GM12878 (cell line): ENCODE results near the gene VDR. TPM values are rescaled to one million over a fixed set of nuclear protein-coding genes. Genes with fewer than 3 reads are reported as not detected.

Experiments
- BHLHE40 ChIP-seq, 2 experiments: fragments of 450-650 bp in 1 of 2; IDR thresholded peaks; 2 replicates each; pipeline ENCODE4 v1.6.1; 2011 to 2017; ENCODE audit warnings: low read depth in 2 of 2, borderline replicate concordance in 1 of 2, improper control_type of control experiment in 1 of 2, low read length in 1 of 2, mild to moderate bottlenecking in 1 of 2
- CBFB ChIP-seq: IDR thresholded peaks from 2 replicates; pipeline ENCODE4 v1.6.1; 2016; ENCODE audit warnings: antibody characterized with exemption, low read depth
- CBX5 ChIP-seq: sonication (generic); IDR thresholded peaks from 2 replicates; pipeline ENCODE4 v1.6.1; 2016; ENCODE audit warnings: low read depth, moderate library complexity, mild to moderate bottlenecking, inconsistent platforms
- EGR1 ChIP-seq, 2 experiments: IDR thresholded peaks; 1 replicate in 1 of 2; 2 replicates in 1 of 2; pipeline ENCODE4 v1.6.1; 2011 to 2012; ENCODE audit warnings: low read depth in 2 of 2, low read length in 2 of 2, borderline replicate concordance in 1 of 2, mild to moderate bottlenecking in 1 of 2, moderate library complexity in 1 of 2
- EP300 ChIP-seq, 2 experiments: fragments of 150-350 bp in 1 of 2; IDR thresholded peaks; 2 replicates each; pipeline ENCODE4 v1.6.1; 2011 to 2012; ENCODE audit warnings: low read depth in 2 of 2, low read length in 2 of 2, borderline replicate concordance in 1 of 2, improper control_type of control experiment in 1 of 2, inconsistent platforms in 1 of 2; ENCODE audit not compliant: control insufficient read depth in 1 of 2
- EZH2 ChIP-seq: IDR thresholded peaks from 2 replicates; pipeline ENCODE4 v1.6.1; 2012; ENCODE audit warnings: low read depth, mild to moderate bottlenecking, control low read depth, inconsistent platforms, low read length, borderline replicate concordance; ENCODE audit not compliant: control insufficient read depth
- FOXM1 ChIP-seq: IDR thresholded peaks from 2 replicates; pipeline ENCODE4 v1.6.1; 2012; ENCODE audit warnings: low read depth, mild to moderate bottlenecking, inconsistent platforms, low read length, moderate library complexity
- GABPA ChIP-seq: IDR thresholded peaks from 2 replicates; pipeline ENCODE4 v1.6.1; 2014; ENCODE audit warnings: antibody characterized with exemption, low read depth, mild to moderate bottlenecking, inconsistent platforms
- HDAC6 ChIP-seq: fragments of 200-600 bp; sonication (generic); IDR thresholded peaks from one replicate; pipeline ENCODE4 v1.8.0; 2017; ENCODE audit warnings: antibody characterized with exemption; ENCODE audit not compliant: unreplicated experiment
- KLF5 ChIP-seq: fragments of 450-650 bp; IDR thresholded peaks from 2 replicates; pipeline ENCODE4 v1.6.1; 2014; ENCODE audit warnings: mild to moderate bottlenecking; ENCODE audit not compliant: partially characterized antibody
- NFXL1 ChIP-seq: fragments of 450-650 bp; IDR thresholded peaks from 2 replicates; pipeline ENCODE4 v1.6.1; 2017; ENCODE audit warnings: antibody characterized with exemption, mild to moderate bottlenecking, borderline replicate concordance
- POLR2A ChIP-seq: IDR thresholded peaks from 2 replicates; pipeline ENCODE4 v1.6.1; 2011; ENCODE audit warnings: low read depth, mild to moderate bottlenecking, low read length
- POU2F2 ChIP-seq: IDR thresholded peaks from 3 replicates; pipeline ENCODE4 v1.6.1; 2011; ENCODE audit warnings: low read depth, mild to moderate bottlenecking, low read length, borderline replicate concordance
- STAT3 ChIP-seq: IDR thresholded peaks from 2 replicates; pipeline ENCODE4 v1.6.1; 2011; ENCODE audit warnings: low read depth, low read length, improper control_type of control experiment
- TCF12 ChIP-seq: IDR thresholded peaks from 2 replicates; pipeline ENCODE4 v1.6.1; 2011; ENCODE audit warnings: low read depth, mild to moderate bottlenecking, low read length
- TCF7 ChIP-seq: IDR thresholded peaks from 2 replicates; pipeline ENCODE4 v1.6.1; 2014; ENCODE audit warnings: antibody characterized with exemption, borderline replicate concordance
- ZBED1 ChIP-seq: IDR thresholded peaks from 2 replicates; pipeline ENCODE4 v1.6.1; 2016; ENCODE audit warnings: borderline replicate concordance
- polyA plus RNA-seq, 11 experiments: library from polyadenylated mRNA; depleted of rRNA in 4 of 11; unstranded in 6 of 11; stranded (reverse) in 5 of 11; fragments of >200 nt; fragmentation: Nextera tagmentation in 4 of 11; fragmentation: Illumina TruSeq in 1 of 11; extraction: Ambion mirVana in 4 of 11; extraction: Trizol in 1 of 11; gene quantifications; 1 replicate in 1 of 11; 2 replicates in 10 of 11; pipeline versions ENCODE4 v1.2.1 to v1.2.3, GENCODE V29; 2011 to 2016; ENCODE audit warnings: inconsistent platforms in 2 of 11, missing spikeins in 2 of 11, low read depth in 1 of 11
- total RNA-seq, 4 experiments: library from RNA; depleted of rRNA in 3 of 4; stranded (reverse); fragments of >200 nt in 3 of 4; fragmentation: Illumina TruSeq in 1 of 4; extraction: Trizol in 1 of 4; gene quantifications; 2 replicates each; pipeline versions ENCODE4 v1.2.1 to v1.2.3, GENCODE V29; 2013 to 2021
- TF ChIP-seq, protein P1 (sequence below): fragments of 450-650 bp; IDR thresholded peaks from 2 replicates; pipeline ENCODE4 v1.6.1; 2017; ENCODE audit warnings: mild to moderate bottlenecking, moderate library complexity
- TF ChIP-seq, protein P2 (sequence below): fragments of 450-650 bp; IDR thresholded peaks from 2 replicates; pipeline ENCODE4 v1.6.1; 2017; ENCODE audit warnings: mild to moderate bottlenecking, moderate library complexity
- TF ChIP-seq, protein P3 (sequence below): IDR thresholded peaks from 2 replicates; pipeline ENCODE4 v1.6.1; 2011; ENCODE audit warnings: borderline replicate concordance, low read depth, mild to moderate bottlenecking, moderate library complexity, mixed read lengths, low read length; ENCODE audit not compliant: insufficient read depth; ENCODE audit errors: extremely low read length

The VDR gene
- total and polyA plus RNA-seq, 10 of the 15 experiments (the other 5 are each of a cell fraction or from before 2014, with no cell fraction given), result 0.27 to 7.9 (median 3.0) TPM

DNA sequence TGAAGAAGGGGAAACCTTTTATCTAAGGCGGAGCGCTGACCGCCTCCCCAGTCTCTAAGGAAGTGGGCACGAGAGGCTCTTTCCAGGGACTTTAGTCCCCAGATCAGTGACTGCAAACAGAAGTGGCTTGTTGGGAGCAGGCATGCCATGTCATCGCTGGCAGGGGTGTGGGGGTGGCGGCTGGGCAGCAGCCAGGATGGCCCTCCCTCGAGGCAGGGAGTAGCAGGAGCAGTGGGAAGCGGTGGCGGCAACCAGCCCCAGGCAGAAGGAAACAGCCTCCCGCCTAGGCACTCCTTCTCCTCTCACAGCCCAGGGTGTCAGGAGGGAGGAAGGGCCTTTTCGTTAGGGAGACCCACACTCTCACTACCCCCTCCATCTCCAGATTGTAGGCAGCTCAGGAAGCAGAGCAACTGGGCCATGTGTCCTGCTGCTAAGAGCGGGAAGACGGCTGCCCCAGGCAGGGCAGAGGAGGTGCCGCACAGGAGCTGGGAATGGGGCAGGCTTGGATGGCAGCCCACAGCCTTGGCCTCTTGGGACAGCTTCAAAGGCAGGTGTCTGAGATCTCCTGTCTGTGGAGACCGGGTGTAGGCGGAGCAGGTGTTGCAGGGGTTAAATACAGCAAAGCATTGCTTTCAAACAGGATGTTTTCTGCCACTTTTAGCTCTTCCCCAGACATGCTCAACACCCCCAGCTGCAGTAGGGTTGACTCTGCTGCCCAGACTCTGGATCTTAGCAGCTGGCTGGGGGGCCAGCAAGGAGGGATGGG, 21.8 kb downstream of the VDR start (continued):
- TF ChIP-seq, protein P1, sequence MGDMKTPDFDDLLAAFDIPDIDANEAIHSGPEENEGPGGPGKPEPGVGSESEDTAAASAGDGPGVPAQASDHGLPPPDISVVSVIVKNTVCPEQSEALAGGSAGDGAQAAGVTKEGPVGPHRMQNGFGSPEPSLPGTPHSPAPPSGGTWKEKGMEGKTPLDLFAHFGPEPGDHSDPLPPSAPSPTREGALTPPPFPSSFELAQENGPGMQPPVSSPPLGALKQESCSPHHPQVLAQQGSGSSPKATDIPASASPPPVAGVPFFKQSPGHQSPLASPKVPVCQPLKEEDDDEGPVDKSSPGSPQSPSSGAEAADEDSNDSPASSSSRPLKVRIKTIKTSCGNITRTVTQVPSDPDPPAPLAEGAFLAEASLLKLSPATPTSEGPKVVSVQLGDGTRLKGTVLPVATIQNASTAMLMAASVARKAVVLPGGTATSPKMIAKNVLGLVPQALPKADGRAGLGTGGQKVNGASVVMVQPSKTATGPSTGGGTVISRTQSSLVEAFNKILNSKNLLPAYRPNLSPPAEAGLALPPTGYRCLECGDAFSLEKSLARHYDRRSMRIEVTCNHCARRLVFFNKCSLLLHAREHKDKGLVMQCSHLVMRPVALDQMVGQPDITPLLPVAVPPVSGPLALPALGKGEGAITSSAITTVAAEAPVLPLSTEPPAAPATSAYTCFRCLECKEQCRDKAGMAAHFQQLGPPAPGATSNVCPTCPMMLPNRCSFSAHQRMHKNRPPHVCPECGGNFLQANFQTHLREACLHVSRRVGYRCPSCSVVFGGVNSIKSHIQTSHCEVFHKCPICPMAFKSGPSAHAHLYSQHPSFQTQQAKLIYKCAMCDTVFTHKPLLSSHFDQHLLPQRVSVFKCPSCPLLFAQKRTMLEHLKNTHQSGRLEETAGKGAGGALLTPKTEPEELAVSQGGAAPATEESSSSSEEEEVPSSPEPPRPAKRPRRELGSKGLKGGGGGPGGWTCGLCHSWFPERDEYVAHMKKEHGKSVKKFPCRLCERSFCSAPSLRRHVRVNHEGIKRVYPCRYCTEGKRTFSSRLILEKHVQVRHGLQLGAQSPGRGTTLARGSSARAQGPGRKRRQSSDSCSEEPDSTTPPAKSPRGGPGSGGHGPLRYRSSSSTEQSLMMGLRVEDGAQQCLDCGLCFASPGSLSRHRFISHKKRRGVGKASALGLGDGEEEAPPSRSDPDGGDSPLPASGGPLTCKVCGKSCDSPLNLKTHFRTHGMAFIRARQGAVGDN, result no peak; the same call in 1 of the 2 replicates
- no peak for TF ChIP-seq CBX5
- TF ChIP-seq FOXM1, result peak; percentile 93
- peak; percentile 89 to 92 for TF ChIP-seq EP300 (IDR thresholded peaks at IDR 0.05; ENCODE audit: borderline replicate concordance in 1 of 2, control insufficient read depth in 1 of 2, low read depth in 2 of 2, low read length in 2 of 2)
- TF ChIP-seq NFXL1, result no peak
- TF ChIP-seq, protein P2, sequence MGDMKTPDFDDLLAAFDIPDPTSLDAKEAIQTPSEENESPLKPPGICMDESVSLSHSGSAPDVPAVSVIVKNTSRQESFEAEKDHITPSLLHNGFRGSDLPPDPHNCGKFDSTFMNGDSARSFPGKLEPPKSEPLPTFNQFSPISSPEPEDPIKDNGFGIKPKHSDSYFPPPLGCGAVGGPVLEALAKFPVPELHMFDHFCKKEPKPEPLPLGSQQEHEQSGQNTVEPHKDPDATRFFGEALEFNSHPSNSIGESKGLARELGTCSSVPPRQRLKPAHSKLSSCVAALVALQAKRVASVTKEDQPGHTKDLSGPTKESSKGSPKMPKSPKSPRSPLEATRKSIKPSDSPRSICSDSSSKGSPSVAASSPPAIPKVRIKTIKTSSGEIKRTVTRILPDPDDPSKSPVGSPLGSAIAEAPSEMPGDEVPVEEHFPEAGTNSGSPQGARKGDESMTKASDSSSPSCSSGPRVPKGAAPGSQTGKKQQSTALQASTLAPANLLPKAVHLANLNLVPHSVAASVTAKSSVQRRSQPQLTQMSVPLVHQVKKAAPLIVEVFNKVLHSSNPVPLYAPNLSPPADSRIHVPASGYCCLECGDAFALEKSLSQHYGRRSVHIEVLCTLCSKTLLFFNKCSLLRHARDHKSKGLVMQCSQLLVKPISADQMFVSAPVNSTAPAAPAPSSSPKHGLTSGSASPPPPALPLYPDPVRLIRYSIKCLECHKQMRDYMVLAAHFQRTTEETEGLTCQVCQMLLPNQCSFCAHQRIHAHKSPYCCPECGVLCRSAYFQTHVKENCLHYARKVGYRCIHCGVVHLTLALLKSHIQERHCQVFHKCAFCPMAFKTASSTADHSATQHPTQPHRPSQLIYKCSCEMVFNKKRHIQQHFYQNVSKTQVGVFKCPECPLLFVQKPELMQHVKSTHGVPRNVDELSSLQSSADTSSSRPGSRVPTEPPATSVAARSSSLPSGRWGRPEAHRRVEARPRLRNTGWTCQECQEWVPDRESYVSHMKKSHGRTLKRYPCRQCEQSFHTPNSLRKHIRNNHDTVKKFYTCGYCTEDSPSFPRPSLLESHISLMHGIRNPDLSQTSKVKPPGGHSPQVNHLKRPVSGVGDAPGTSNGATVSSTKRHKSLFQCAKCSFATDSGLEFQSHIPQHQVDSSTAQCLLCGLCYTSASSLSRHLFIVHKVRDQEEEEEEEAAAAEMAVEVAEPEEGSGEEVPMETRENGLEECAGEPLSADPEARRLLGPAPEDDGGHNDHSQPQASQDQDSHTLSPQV, result no peak
- no peak for TF ChIP-seq KLF5
- TF ChIP-seq TCF7, result no peak; the same call in 1 of the 2 replicates
- TF ChIP-seq POLR2A, result peak; percentile 43; the same call in 1 of the 2 replicates
- TF ChIP-seq EZH2, result no peak
- 0 out of 3 replicates have a peak, but pooled peaks have one; percentile 25 for TF ChIP-seq POU2F2
- no peak for TF ChIP-seq GABPA
- peak; percentile 35 to 50; a peak in 3 of 4 replicates for TF ChIP-seq BHLHE40 (IDR thresholded peaks at IDR 0.05; ENCODE audit: borderline replicate concordance in 1 of 2, low read depth in 2 of 2, low read length in 1 of 2)
- TF ChIP-seq CBFB, result peak; percentile 78
- peak; percentile 100 for TF ChIP-seq TCF12
- TF ChIP-seq ZBED1, result peak; percentile 95; the same call in 1 of the 2 replicates
- no peak for TF ChIP-seq HDAC6
- TF ChIP-seq EGR1 (IDR thresholded peaks at IDR 0.05; ENCODE audit: borderline replicate concordance in 1 of 2, low read depth in 2 of 2, low read length in 2 of 2), result peak in 1 of 2 experiments; percentile 71; a peak in 1 of 3 replicates
- TF ChIP-seq, protein P3, sequence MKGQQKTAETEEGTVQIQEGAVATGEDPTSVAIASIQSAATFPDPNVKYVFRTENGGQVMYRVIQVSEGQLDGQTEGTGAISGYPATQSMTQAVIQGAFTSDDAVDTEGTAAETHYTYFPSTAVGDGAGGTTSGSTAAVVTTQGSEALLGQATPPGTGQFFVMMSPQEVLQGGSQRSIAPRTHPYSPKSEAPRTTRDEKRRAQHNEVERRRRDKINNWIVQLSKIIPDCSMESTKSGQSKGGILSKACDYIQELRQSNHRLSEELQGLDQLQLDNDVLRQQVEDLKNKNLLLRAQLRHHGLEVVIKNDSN, result no peak
- TF ChIP-seq STAT3, result no peak
